ENCODE measurements around the gene NPR3. TPM values are rescaled to one million over a fixed set of nuclear protein-coding genes. Genes with fewer than 3 reads are reported as not detected.
A peak's percentile ranks its signal among the peaks of the same experiment; 100 is the strongest.

The NPR3 gene
- under 1 TPM; 0.20 to 0.82 TPM for total RNA-seq
- 9.0 TPM for polyA plus RNA-seq (2013, experiment 1 of 2)
- 7.7 TPM for polyA plus RNA-seq (2013, experiment 2 of 2)
- long read RNA-seq, experiment 1, partial matches to known transcripts = 0 of 1 reads
- long read RNA-seq, experiment 1, other reads (novel, unspliced or antisense) = 1 of 1 reads
- long read RNA-seq, experiment 2, partial matches to known transcripts = 0 of 1 reads
- long read RNA-seq, experiment 2, other reads (novel, unspliced or antisense) = 0 of 1 reads
- long read RNA-seq, experiment 3 = 0 reads
- long read RNA-seq, experiment 4 = 0 reads

- Mint-ChIP-seq H3K27me3 (ENCODE audit: insufficient read depth) (peaks cover 88% of the 10 kb centered on the region), H3K27ac (no peak within 1 kb of the TSS), H3K36me3 (ENCODE audit: low read depth) (no peaks in the 10 kb centered on the region), H3K9me3 (no peaks in the 10 kb centered on the region), H3K4me3 (peak within 1 kb of the TSS; percentile 60), H3K4me1 (peaks cover 29% of the 10 kb centered on the region)
- Histone ChIP-seq H3K27me3 (ENCODE audit: control insufficient read depth, insufficient read depth, low read length, poor library complexity, severe bottlenecking) (peaks cover 88% of the 10 kb centered on the region), H3K27ac (ENCODE audit: low read depth, low read length) (no peak within 1 kb of the TSS), H3K9ac (ENCODE audit: extremely low read depth, low read length, poor library complexity, severe bottlenecking) (no peak within 1 kb of the TSS), H3K9me3 (ENCODE audit: control insufficient read depth, low read length) (no peaks in the 10 kb centered on the region), H3K36me3 (ENCODE audit: control insufficient read depth, insufficient read depth, low read length) (no peaks in the 10 kb centered on the region), H3K4me3 (ENCODE audit: low read length) (peak within 1 kb of the TSS; percentile 81), H3K4me1 (ENCODE audit: control insufficient read depth, insufficient read depth, low read length) (peaks cover 4% of the 10 kb centered on the region)
- DNase-seq = peak; percentile 76
- TF ChIP-seq, protein P1, sequence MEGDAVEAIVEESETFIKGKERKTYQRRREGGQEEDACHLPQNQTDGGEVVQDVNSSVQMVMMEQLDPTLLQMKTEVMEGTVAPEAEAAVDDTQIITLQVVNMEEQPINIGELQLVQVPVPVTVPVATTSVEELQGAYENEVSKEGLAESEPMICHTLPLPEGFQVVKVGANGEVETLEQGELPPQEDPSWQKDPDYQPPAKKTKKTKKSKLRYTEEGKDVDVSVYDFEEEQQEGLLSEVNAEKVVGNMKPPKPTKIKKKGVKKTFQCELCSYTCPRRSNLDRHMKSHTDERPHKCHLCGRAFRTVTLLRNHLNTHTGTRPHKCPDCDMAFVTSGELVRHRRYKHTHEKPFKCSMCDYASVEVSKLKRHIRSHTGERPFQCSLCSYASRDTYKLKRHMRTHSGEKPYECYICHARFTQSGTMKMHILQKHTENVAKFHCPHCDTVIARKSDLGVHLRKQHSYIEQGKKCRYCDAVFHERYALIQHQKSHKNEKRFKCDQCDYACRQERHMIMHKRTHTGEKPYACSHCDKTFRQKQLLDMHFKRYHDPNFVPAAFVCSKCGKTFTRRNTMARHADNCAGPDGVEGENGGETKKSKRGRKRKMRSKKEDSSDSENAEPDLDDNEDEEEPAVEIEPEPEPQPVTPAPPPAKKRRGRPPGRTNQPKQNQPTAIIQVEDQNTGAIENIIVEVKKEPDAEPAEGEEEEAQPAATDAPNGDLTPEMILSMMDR (conservative IDR thresholded peaks at IDR 0.05) = no peak
- 0 to 1% methylated on average over 3 to 51 of the region's 55 CpGs for WGBS, 2 experiments (ENCODE audit: insufficient coverage in 1 of 2, insufficient read length in 1 of 2)
These were observed at the start of gene NPR3 for GRCh38 chr5:32710550-32711361. Gene NPR3, plus strand, starts transcription at chr5:32711321. Its CDS starts 456 bp downstream, at chr5:32711777.

GRCh38 chr5:32664523-32664922 is 46.6 kb upstream of the NPR3 start:
- no peak for DNase-seq
- 90 to 93% methylated on average over 7 to 8 of the region's 8 CpGs for WGBS, 2 experiments (ENCODE audit: insufficient coverage in 1 of 2, insufficient read length in 1 of 2)
- H3K36me3 ChIP-seq (ENCODE audit: control insufficient read depth, insufficient read depth, low read length) = no peaks in the 10 kb centered on the region

GRCh38 chr5:32668552-32668951 is 42.6 kb upstream of the NPR3 start:
- no peaks in the 10 kb centered on the region for H3K4me1 ChIP-seq (ENCODE audit: control insufficient read depth, insufficient read depth, low read length)
- Mint-ChIP-seq H3K4me1 (peaks cover 2% of the 10 kb centered on the region), H3K36me3 (ENCODE audit: low read depth) (no peaks in the 10 kb centered on the region), H3K27me3 (ENCODE audit: insufficient read depth) (peaks cover 1% of the 10 kb centered on the region), H3K9me3 (peaks cover 34% of the 10 kb centered on the region), H3K27ac (no peak overlapping the region), H3K4me3 (no peak overlapping the region)
- H3K36me3 ChIP-seq (ENCODE audit: control insufficient read depth, insufficient read depth, low read length) = no peaks in the 10 kb centered on the region
- H3K9ac ChIP-seq (ENCODE audit: extremely low read depth, low read length, poor library complexity, severe bottlenecking) = no peak overlapping the region
- H3K9me3 ChIP-seq (ENCODE audit: control insufficient read depth, low read length) = peaks cover 22% of the 10 kb centered on the region
- no peak overlapping the region for H3K4me3 ChIP-seq (ENCODE audit: low read length)
- TF ChIP-seq, protein P1 (conservative IDR thresholded peaks at IDR 0.05) = no peak
- 89 to 94% methylated on average over 3 to 10 of the region's 11 CpGs for WGBS, 2 experiments (ENCODE audit: insufficient coverage in 1 of 2, insufficient read length in 1 of 2)
- no peaks in the 10 kb centered on the region for H3K27me3 ChIP-seq (ENCODE audit: control insufficient read depth, insufficient read depth, low read length, poor library complexity, severe bottlenecking)
- no peak overlapping the region for H3K27ac ChIP-seq (ENCODE audit: low read depth, low read length)
- no peak for DNase-seq

More at GRCh38 chr5:32664523-32664922, 46.6 kb upstream of the NPR3 start:
- Histone ChIP-seq H3K27ac (ENCODE audit: low read depth, low read length) (no peak overlapping the region), H3K9ac (ENCODE audit: extremely low read depth, low read length, poor library complexity, severe bottlenecking) (no peak overlapping the region), H3K4me3 (ENCODE audit: low read length) (no peak overlapping the region), H3K27me3 (ENCODE audit: control insufficient read depth, insufficient read depth, low read length, poor library complexity, severe bottlenecking) (no peaks in the 10 kb centered on the region), H3K4me1 (ENCODE audit: control insufficient read depth, insufficient read depth, low read length) (no peaks in the 10 kb centered on the region), H3K9me3 (ENCODE audit: control insufficient read depth, low read length) (no peaks in the 10 kb centered on the region)
- Mint-ChIP-seq H3K27ac (no peak overlapping the region), H3K4me1 (peaks cover 2% of the 10 kb centered on the region), H3K4me3 (no peak overlapping the region), H3K36me3 (ENCODE audit: low read depth) (no peaks in the 10 kb centered on the region), H3K27me3 (ENCODE audit: insufficient read depth) (no peaks in the 10 kb centered on the region), H3K9me3 (peaks cover 33% of the 10 kb centered on the region)
- TF ChIP-seq, protein P1 (conservative IDR thresholded peaks at IDR 0.05) = no peak

Measured in endodermal cell (in vitro differentiated cells).